Right lobe of liver (tissue), 6 donors: Measurements from ENCODE around the gene SLC29A2. TPM values are rescaled to one million over a fixed set of nuclear protein-coding genes. Genes with fewer than 3 reads are reported as not detected.

Experiments used
- ATAC-seq, 4 donors: fragments of 200-7000 bp; cut with Tn5 transposase; one replicate each; pipeline ENCODE4 v1.9.1; 2020; ENCODE audit warnings: mild to moderate bottlenecking in 4 of 4, moderate library complexity in 4 of 4
- DNase-seq, 3 donors: peaks; one replicate each; pipeline ENCODE4 v3.0.0-alpha.2; 2020
- H3K27ac ChIP-seq, 3 donors: fragments of 200-600 bp; one replicate each; pipeline ENCODE4 v1.8.0; 2022
- H3K27me3 ChIP-seq, 2 donors: fragments of 200-600 bp; one replicate each; pipeline ENCODE4 v1.8.0; 2022
- H3K36me3 ChIP-seq, 4 donors: fragments of 200-600 bp; sonication (generic) in 1 of 4; one replicate each; pipeline versions ENCODE4 v1.5.1 to v1.8.0; 2017 to 2022; ENCODE audit warnings: control low read depth in 1 of 4
- H3K4me1 ChIP-seq, 4 donors: fragments of 200-600 bp; sonication (generic) in 1 of 4; one replicate each; pipeline versions ENCODE4 v1.5.1 to v1.8.0; 2017 to 2022; ENCODE audit warnings: control low read depth in 1 of 4
- H3K4me3 ChIP-seq, 3 donors: fragments of 200-600 bp; one replicate each; pipeline ENCODE4 v1.8.0; 2022
- H3K9me3 ChIP-seq, 4 donors: fragments of 200-600 bp; sonication (generic) in 1 of 4; one replicate each; pipeline versions ENCODE4 v1.5.1 to v1.8.0; 2017 to 2022; ENCODE audit warnings: control low read depth in 1 of 4
- POLR2A ChIP-seq: fragments of 450-650 bp; IDR thresholded peaks from one replicate; pipeline ENCODE4 v1.6.1; 2017; ENCODE audit warnings: antibody characterized with exemption, mild to moderate bottlenecking
- WGBS: methylation state at CpG from one replicate; pipeline ENCODE4 v1.1.6; 2018; ENCODE audit warnings: low coverage, low lambda C conversion rate; ENCODE audit not compliant: insufficient coverage; ENCODE audit errors: missing lambda C conversion rate; 5-methylcytosine and 5-hydroxymethylcytosine counted together
- intact Hi-C, 2 donors: fragments of 100-400 bp; cut with DNase I; formaldehyde crosslinking; loops; one replicate each; pipeline versions ENCODE4 v1.11.2 to v1.14.1; 2022
- total RNA-seq, 6 experiments: library from RNA; depleted of rRNA in 2 of 6; stranded (reverse); fragments of >200 nt in 2 of 6; fragmentation: NEBNext Ultra II Directional in 3 of 6; extraction: Animal tissue kit (Norgen Biotek cat#: 25700) in 3 of 6; gene quantifications; one replicate each; pipeline versions ENCODE4 v1.1.0 to v1.2.4, GENCODE V29; 2016 to 2023
- TF ChIP-seq, protein P1 (sequence below), 4 donors: fragments of 200-600 bp in 3 of 4; fragments of 450-650 bp in 1 of 4; IDR thresholded peaks; one replicate each; pipeline versions ENCODE4 v1.5.1 to v1.8.0; 2016 to 2022; ENCODE audit warnings: antibody characterized with exemption in 4 of 4, mild to moderate bottlenecking in 2 of 4
- donor health status: DM: no; HTN: yes; CAD: no.
- donor health status: DM: no; HTN: no; CAD: no.
- donor health status: DM: no; HTN: no; CAD: no.
- donor health status: DM: no; HTN: yes; CAD: no.
- donor health status: DM: no; HTN: yes; CAD: no.

The SLC29A2 gene
- total RNA-seq, 6 experiments from 2014 or later: 0.35 to 2.2 (median 1.1) TPM

DNA sequence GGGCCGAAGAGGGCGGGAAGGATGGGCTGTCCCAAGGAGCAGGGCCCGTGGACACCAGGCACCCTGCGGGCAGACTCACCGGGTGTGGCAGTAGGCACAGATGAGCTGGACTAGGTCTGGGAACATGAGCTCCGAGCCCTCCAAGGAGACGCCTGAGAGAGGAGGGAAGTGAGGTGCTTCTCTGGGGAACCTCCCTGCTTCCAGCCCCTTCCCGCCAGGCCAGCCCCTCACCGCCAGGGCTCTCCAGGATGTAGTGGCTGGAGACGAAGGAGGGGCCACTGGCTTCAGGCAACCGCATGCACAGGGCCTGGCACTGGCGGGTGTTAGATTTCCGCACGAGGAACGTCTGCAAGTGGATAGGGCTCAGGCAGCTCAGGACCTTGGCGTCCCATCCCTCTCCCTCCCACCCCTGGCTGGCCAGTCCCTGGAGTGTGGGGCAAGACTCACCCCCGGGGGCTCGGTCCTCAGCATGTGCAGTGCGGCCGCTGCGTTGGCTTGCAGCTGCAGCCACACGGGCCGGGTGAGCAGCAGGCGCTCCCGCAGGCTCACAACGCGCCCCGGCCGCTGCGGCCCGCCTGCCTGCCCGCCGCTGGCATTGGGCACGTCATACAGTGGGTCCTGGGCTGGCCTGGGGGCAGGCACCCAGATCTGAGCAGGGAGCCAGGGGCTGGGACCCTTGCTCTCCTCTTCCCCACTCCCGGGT, 35.9 kb downstream of the SLC29A2 start:
- whole genome bisulfite sequencing: 27% methylated on average over 3 of the region's 35 CpGs
- Histone ChIP-seq H3K27me3 (no peaks in the 10 kb centered on the region), H3K27ac (peak overlapping the region in 1 of 3 donors; percentile 60), H3K9me3 (no peaks in the 10 kb centered on the region), H3K4me1 (peaks cover 0 to 9% (median 2%) of the 10 kb centered on the region in 4 donors), H3K4me3 (peak overlapping the region; percentile 28 to 48 (median 45)), H3K36me3 (peaks cover 0 to 15% (median 3%) of the 10 kb centered on the region in 4 donors)
- DNase-seq (peak in 1 of 3 donors; percentile 48), ATAC-seq (peak; percentile 2 to 27 (median 5))
- intact Hi-C loops: no loop called here
- no peak for TF ChIP-seq POLR2A
- TF ChIP-seq, protein P1, sequence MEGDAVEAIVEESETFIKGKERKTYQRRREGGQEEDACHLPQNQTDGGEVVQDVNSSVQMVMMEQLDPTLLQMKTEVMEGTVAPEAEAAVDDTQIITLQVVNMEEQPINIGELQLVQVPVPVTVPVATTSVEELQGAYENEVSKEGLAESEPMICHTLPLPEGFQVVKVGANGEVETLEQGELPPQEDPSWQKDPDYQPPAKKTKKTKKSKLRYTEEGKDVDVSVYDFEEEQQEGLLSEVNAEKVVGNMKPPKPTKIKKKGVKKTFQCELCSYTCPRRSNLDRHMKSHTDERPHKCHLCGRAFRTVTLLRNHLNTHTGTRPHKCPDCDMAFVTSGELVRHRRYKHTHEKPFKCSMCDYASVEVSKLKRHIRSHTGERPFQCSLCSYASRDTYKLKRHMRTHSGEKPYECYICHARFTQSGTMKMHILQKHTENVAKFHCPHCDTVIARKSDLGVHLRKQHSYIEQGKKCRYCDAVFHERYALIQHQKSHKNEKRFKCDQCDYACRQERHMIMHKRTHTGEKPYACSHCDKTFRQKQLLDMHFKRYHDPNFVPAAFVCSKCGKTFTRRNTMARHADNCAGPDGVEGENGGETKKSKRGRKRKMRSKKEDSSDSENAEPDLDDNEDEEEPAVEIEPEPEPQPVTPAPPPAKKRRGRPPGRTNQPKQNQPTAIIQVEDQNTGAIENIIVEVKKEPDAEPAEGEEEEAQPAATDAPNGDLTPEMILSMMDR (IDR thresholded peaks at IDR 0.05): no peak

DNA sequence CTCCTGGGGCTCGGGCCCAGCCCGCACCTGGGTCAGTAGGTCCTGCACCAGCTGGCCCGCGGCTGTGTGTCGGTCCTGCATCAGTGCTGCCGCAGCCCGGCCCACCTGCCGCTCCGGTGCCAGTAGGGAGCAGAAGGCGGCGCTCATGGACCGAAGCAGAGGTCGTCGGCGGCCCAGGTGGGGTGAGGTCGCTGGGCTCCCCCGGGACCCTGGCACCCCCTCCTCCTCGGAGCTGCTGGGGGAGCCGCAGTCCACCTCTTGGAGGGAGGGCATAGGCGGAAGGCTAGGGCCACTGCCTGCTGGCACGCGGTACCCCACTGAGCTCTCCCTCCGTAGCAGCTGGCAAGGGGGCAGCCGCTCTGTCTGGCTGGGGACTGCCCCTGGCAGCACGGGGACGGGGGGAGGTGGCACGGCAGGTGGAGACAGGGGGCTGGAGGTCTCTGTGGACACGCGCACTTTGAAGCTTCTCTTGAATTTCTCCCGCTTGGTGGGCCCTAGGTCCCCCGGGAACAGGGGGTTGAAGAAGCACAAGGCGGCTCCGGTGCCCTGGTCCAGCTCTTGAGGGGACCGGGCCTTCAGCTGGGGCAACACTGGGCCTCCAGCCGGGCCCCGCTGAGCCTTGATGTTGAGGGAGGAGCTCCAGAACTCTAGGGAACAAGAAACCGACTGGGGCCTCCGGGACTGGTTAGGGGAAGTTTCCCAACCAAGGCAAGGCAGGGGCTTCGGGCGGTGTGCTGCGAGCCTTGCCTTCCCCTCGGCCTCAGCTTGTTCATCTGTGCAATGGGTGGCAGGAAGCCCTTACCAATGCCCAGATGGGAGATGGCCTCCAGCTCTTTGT, 36.7 kb downstream of the SLC29A2 start:
- ATAC-seq: no peak
- Histone ChIP-seq H3K4me1 (peaks cover 0 to 9% (median 2%) of the 10 kb centered on the region in 4 donors), H3K36me3 (peaks cover 0 to 7% (median 0%) of the 10 kb centered on the region in 4 donors), H3K4me3 (no peak overlapping the region), H3K9me3 (no peaks in the 10 kb centered on the region), H3K27ac (no peak overlapping the region), H3K27me3 (no peaks in the 10 kb centered on the region)
- DNase-seq: peak in 1 of 3 donors; percentile 51
- WGBS: 53% methylated on average over 7 of the region's 42 CpGs
- no peak for TF ChIP-seq POLR2A
- TF ChIP-seq, protein P1 (IDR thresholded peaks at IDR 0.05): no peak
- intact Hi-C loops: no loop called here

DNA sequence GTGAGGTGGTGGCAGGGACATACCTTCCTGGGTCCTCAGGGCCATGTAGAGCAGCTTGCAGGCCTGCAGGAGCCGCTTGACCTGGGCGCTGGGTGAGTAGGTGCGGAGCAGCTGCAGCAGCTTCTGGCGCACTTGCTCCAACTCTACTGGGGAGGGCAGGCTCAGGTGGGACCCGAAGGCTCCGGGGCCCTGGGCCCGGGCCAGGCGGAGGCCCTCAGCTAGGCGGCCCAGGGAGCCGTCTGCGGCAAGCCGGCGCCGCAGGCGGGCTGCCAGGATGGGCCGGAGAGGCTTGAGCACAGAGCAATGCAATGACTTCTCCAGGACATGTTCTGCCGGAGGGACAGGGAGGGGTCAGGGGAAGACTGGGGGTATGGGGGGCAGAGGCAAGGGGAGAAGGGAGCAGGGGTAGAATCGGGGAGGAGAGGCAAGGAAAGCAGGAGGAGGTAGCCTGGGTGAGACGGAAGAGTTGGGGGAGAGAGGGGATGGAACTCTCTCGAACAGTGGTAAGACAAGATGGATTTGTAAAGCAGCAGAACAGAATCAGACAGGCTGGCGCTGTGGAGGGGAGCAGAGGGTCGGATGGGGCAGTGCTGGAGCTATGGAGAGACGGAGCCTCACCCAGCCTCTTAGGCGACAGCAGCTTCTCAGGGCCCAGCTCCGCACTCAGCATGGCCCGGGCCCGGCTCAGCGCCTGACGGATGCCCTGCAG, 37.5 kb downstream of the SLC29A2 start:
- Histone ChIP-seq H3K4me3 (no peak overlapping the region), H3K27me3 (no peaks in the 10 kb centered on the region), H3K4me1 (peaks cover 0 to 9% (median 2%) of the 10 kb centered on the region in 4 donors), H3K9me3 (no peaks in the 10 kb centered on the region), H3K27ac (no peak overlapping the region), H3K36me3 (no peaks in the 10 kb centered on the region)
- intact Hi-C loops: no loop called here
- TF ChIP-seq POLR2A: no peak
- TF ChIP-seq, protein P1 (IDR thresholded peaks at IDR 0.05): no peak
- DNase-seq (peak in 1 of 3 donors; percentile 47), ATAC-seq (no peak)
- WGBS: 87% methylated on average over 13 of the region's 29 CpGs

DNA sequence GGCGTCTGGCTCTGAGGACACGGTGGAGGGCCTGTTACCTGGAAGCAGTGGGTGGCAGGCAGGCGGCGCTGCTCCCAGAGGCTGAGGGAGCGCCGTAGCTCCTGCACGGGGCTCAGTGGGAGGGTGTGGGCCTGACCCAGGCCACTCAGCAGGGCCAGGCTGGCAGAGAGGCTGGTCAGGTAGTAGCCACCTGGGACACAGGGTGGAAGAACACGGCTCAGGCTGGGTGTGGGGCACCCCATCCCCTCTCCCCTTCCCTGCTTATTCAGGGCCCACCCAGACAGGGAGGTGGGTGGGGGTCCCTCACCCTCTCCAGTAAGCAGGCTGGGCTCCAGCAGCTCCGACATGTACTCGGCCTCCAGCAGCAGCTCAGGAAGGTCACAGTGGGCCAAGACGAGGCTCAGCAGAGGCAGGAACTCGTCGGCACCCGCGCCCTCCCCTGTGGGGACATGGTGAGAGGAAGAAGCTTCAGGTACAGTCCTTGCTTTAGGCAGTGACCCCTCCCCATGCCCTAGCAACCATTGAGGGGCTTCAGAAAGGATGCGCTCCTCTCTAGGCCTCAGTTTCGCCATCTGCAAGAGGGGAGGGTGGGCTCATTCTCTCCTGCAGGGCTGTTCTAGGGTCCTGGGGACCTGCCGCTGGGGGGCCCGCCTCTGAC, 38.2 kb downstream of the SLC29A2 start:
- intact Hi-C loops: no loop called here
- peak in 1 of 3 donors; percentile 38 for DNase-seq
- WGBS: 97% methylated on average over 6 of the region's 19 CpGs

More for the DNA sequence above, 38.2 kb downstream of the SLC29A2 start:
- TF ChIP-seq POLR2A: no peak
- TF ChIP-seq, protein P1 (IDR thresholded peaks at IDR 0.05): no peak
- Histone ChIP-seq H3K9me3 (no peaks in the 10 kb centered on the region), H3K4me3 (no peak overlapping the region), H3K36me3 (no peaks in the 10 kb centered on the region), H3K4me1 (peaks cover 0 to 13% (median 2%) of the 10 kb centered on the region in 4 donors), H3K27ac (no peak overlapping the region), H3K27me3 (no peaks in the 10 kb centered on the region)
- ATAC-seq: no peak
